Endothelial cell (in vitro differentiated cells): ENCODE results near the gene UBTD2. TPM values are rescaled to one million over a fixed set of nuclear protein-coding genes. Genes with fewer than 3 reads are reported as not detected.
"Not testable (repeated sequence)": the region's sequence is repeated elsewhere in the genome, so short reads cannot be mapped to it uniquely, and the experiment has no call there.

Source experiments
- DNase-seq: peaks from one replicate; pipeline ENCODE4 v3.0.0; 2021; ENCODE audit warnings: low spot score
- H3K27ac Mint-ChIP-seq: one replicate; pipeline ENCODE4 v1.8.0; 2021; ENCODE audit warnings: mixed read lengths, inconsistent platforms; ENCODE audit not compliant: unreplicated experiment
- H3K27me3 Mint-ChIP-seq: one replicate; pipeline ENCODE4 v1.8.0; 2021; ENCODE audit warnings: mild to moderate bottlenecking, moderate library complexity, mixed read lengths, inconsistent platforms; ENCODE audit not compliant: unreplicated experiment
- H3K36me3 Mint-ChIP-seq: one replicate; pipeline ENCODE4 v1.8.0; 2021; ENCODE audit warnings: mild to moderate bottlenecking, low read depth, mixed read lengths, inconsistent platforms; ENCODE audit not compliant: unreplicated experiment
- H3K4me1 Mint-ChIP-seq: one replicate; pipeline ENCODE4 v1.8.0; 2021; ENCODE audit warnings: mild to moderate bottlenecking, mixed read lengths, inconsistent platforms; ENCODE audit not compliant: unreplicated experiment
- H3K4me3 Mint-ChIP-seq: one replicate; pipeline ENCODE4 v1.8.0; 2021; ENCODE audit warnings: mild to moderate bottlenecking, mixed read lengths, inconsistent platforms; ENCODE audit not compliant: unreplicated experiment
- H3K9me3 Mint-ChIP-seq: one replicate; pipeline ENCODE4 v1.8.0; 2021; ENCODE audit warnings: mixed read lengths, inconsistent platforms; ENCODE audit not compliant: unreplicated experiment
- long read RNA-seq: library from polyadenylated mRNA; unstranded; transcript quantifications from one replicate; pipeline ENCODE4 v2.0.0, GENCODE V29; 2020; ENCODE audit not compliant: unreplicated experiment
- total RNA-seq: library from RNA; stranded (reverse); fragmentation: NEBNext Ultra II Directional; extraction: Animal tissue kit (Norgen Biotek cat#: 25700); gene quantifications from one replicate; pipeline ENCODE4 v1.2.1, GENCODE V29; 2021; ENCODE audit not compliant: unreplicated experiment
- TF ChIP-seq, protein P1 (sequence below): fragments of 200-600 bp; sonication (generic); IDR thresholded peaks from one replicate; pipeline ENCODE4 v1.5.0; 2021; ENCODE audit warnings: antibody characterized with exemption; ENCODE audit not compliant: unreplicated experiment

UBTD2 gene, protein sequence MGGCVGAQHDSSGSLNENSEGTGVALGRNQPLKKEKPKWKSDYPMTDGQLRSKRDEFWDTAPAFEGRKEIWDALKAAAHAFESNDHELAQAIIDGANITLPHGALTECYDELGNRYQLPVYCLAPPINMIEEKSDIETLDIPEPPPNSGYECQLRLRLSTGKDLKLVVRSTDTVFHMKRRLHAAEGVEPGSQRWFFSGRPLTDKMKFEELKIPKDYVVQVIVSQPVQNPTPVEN
- total RNA-seq = 38.8 TPM
- long read RNA-seq, partial matches to known transcripts = 0 of 4 reads
- long read RNA-seq, other reads (novel, unspliced or antisense) = 3 of 4 reads

DNA sequence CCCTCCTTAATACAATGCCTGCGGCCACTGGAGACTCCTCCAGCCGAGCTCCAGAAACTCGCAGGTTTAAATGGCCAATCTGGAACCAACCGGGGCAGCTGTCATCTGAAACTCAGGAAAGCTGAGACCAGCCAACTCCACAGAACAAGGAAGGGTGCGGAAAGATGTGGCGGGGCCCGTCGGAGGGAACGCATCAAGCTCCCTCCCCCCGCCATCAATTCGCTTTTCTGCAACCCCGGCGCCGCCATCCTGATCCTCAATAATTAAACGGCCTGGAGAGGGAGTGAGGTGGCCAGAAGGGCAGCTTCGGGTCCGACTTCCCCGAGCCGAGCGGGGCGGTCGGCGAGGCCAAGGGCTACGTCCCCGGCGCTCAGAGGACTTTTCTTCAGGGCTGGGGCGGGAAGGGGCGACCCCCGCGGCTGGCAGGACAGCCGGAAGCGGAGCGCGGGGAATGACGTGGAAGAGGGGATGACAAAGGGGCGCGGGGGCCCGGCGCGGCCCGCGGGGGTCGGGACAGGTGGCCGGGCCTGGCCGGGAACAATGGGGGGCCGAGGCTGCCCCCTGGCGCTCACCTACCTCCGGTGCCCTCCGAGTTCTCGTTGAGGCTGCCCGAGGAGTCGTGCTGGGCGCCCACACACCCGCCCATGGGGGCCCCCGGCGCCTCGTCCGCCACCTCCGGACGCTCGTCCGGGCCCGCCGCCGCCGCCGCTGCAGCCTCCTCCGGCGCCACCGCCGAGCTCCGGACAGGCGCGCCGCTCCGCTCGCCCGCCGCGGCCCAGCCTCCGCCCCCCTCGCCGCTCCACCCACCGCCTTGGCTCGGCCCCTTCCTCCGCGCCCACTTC lies at the start of gene UBTD2:
Gene UBTD2, minus strand, starts transcription at position 745 of the 842 bp plus-strand sequence. Its CDS starts 99 bp downstream, at position 646.
- no peaks in the 10 kb centered on the region for H3K36me3 Mint-ChIP-seq
- peak within 1 kb of the TSS; percentile 95 for H3K27ac Mint-ChIP-seq
- H3K27me3 Mint-ChIP-seq = peaks cover 13% of the 10 kb centered on the region
- H3K9me3 Mint-ChIP-seq = no peaks in the 10 kb centered on the region
- DNase-seq = peak; percentile 82
- peaks cover 6% of the 10 kb centered on the region for H3K4me1 Mint-ChIP-seq
- peak within 1 kb of the TSS; percentile 97 for H3K4me3 Mint-ChIP-seq
- TF ChIP-seq, protein P1, sequence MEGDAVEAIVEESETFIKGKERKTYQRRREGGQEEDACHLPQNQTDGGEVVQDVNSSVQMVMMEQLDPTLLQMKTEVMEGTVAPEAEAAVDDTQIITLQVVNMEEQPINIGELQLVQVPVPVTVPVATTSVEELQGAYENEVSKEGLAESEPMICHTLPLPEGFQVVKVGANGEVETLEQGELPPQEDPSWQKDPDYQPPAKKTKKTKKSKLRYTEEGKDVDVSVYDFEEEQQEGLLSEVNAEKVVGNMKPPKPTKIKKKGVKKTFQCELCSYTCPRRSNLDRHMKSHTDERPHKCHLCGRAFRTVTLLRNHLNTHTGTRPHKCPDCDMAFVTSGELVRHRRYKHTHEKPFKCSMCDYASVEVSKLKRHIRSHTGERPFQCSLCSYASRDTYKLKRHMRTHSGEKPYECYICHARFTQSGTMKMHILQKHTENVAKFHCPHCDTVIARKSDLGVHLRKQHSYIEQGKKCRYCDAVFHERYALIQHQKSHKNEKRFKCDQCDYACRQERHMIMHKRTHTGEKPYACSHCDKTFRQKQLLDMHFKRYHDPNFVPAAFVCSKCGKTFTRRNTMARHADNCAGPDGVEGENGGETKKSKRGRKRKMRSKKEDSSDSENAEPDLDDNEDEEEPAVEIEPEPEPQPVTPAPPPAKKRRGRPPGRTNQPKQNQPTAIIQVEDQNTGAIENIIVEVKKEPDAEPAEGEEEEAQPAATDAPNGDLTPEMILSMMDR = peak; percentile 74

DNA sequence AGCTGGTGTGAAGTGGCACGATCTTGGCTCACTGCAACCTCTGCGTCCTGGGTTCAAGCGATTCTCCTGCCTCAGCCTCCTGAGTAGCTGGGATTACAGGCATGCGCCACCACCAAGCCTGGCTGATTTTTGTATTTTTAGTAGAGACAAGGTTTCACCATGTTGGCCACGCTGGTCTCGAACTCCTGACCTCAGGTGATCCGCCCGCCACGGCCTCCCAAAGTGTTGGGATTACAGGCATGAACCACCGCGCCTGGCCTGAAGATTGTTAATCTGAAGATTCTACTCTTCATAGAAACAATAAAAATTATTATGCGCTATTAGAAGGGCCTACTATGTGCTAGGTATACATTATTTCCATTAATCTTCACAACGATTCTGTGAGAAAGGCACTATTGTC lies 43.3 kb upstream of the UBTD2 start:
- not testable (repeated sequence) for H3K27ac Mint-ChIP-seq, H3K9me3 Mint-ChIP-seq, H3K4me1 Mint-ChIP-seq, H3K36me3 Mint-ChIP-seq, DNase-seq, H3K27me3 Mint-ChIP-seq, H3K4me3 Mint-ChIP-seq

DNA sequence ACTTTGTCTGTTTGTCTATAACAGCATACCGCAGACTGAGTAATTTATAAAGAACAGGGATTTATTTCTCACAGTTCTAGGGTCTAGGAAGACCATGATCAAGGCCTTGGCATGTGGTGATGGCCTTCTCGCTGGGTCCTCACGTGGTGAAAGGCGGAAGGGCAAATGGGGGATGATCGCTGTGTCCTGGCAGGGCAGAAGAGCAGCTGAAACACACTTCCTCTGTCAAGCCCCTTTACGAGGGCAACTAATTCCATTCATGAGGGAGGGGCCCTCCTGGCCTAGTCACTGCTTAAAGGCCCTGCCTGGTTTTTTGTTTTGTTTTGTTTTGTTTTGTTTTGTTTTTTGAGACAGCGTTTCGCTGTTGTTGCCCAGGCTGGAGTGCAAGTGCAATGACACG lies 41.9 kb upstream of the UBTD2 start:
- H3K27ac Mint-ChIP-seq = no peak overlapping the region
- no peaks in the 10 kb centered on the region for H3K36me3 Mint-ChIP-seq

DNA sequence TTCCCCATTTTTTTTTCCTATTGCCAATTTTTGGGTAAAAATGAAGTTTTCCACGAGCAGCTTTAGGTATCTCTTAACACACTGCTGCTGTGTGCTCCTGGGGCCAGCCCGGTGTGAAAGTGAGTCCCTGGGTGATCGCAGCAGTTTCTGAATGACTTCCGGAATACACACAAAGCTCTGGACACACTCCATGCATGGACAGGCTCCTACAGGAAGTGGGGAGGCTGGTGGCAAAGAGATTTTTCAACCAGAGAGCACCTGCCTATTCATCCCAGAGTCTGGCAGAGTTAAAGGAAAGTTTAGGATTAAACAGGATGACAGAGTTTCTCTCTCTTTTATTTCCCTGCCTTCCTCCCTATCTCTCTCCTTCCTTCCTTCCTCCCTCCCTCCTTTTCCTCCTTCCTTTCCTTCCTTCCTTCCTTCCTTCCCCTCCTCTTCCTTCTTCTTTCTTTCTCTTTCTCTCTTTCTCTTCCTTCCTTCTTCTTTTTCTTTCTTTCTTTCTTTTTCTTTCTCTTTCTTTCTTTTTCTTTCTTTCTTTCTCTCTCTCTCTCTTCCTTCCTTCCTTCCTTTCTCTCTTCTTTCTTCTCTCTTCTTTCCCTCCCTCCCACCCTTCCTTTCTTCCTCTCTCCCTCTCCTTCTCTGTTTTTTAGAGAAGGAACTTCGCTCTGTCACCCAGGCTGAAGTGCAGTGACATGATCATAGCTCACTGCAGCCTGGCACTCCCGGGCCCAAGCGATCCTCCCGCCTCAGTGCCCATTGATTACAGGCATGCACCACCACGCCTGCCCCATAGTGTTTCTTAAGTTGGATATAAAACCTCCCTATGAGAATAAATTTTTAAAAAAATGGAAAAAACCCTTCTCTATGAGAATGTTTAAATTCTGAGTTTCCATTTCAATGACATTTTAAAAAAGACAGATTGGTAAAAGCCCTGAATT lies 38.7 kb upstream of the UBTD2 start:
- no peaks in the 10 kb centered on the region for H3K4me1 Mint-ChIP-seq
- DNase-seq = no peak
- no peaks in the 10 kb centered on the region for H3K9me3 Mint-ChIP-seq
- no peaks in the 10 kb centered on the region for H3K36me3 Mint-ChIP-seq
- TF ChIP-seq, protein P1 = no peak
- no peak overlapping the region for H3K4me3 Mint-ChIP-seq
- no peaks in the 10 kb centered on the region for H3K27me3 Mint-ChIP-seq
- H3K27ac Mint-ChIP-seq = no peak overlapping the region

More for the DNA sequence above, 41.9 kb upstream of the UBTD2 start:
- no peak overlapping the region for H3K4me3 Mint-ChIP-seq
- no peaks in the 10 kb centered on the region for H3K9me3 Mint-ChIP-seq
- TF ChIP-seq, protein P1 = no peak
- H3K27me3 Mint-ChIP-seq = peaks cover 2% of the 10 kb centered on the region
- no peaks in the 10 kb centered on the region for H3K4me1 Mint-ChIP-seq
- DNase-seq = no peak

DNA sequence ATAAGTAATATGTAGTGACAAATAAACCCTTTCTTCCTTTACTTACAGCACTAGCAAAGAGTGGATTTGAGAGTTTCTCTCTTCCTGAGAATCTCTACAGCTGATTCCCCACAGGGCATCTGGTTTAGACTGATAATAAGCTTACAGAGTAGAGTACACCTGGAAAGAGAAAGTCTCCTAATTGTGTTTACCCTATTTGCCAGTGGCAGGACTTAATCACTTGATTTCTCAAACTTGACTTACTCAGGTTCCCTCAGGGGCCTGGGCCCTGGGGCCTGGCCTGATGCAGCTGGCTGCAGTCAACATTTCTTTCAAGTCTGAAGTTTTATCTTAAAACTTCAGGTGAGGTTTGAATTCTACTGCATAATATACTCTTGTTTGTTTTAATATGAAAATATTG lies 38.0 kb upstream of the UBTD2 start:
- H3K27me3 Mint-ChIP-seq = no peaks in the 10 kb centered on the region
- no peak overlapping the region for H3K27ac Mint-ChIP-seq

More for the DNA sequence above, 38.0 kb upstream of the UBTD2 start:
- Mint-ChIP-seq H3K4me3 (no peak overlapping the region), H3K36me3 (no peaks in the 10 kb centered on the region), H3K4me1 (no peaks in the 10 kb centered on the region), H3K9me3 (no peaks in the 10 kb centered on the region)
- DNase-seq = no peak
- TF ChIP-seq, protein P1 = no peak
